ENCODE measurements around the gene ANKRD13C. TPM values are rescaled to one million over a fixed set of nuclear protein-coding genes. Genes with fewer than 3 reads are reported as not detected.

The ANKRD13C gene
- total RNA-seq, 1 donor from 2014 or later = 21.9 TPM

DNA sequence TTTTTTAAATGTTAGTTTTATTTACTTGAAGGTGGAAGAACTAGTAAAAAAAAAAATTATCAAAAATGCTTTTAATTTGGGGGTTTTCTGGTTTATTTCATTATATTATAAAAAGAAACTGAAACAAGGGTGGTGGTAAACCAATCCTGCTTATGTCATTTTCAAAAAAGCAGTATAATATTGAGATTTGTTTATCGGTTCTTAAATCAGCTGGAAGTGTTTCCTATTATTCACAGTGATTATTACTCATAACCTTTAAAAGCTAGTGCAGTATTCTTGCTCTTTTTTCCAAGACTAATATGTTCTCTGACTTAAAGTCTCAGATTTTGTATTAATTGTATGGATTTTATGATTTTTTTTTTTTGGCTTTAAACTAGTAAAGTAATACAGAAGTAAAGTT is 143.7 kb downstream of the ANKRD13C start:
- H3K27ac Mint-ChIP-seq = no peak overlapping the region
- TF ChIP-seq CTCF (conservative IDR thresholded peaks at IDR 0.05) = no peak
- H3K27me3 Mint-ChIP-seq = no peaks in the 10 kb centered on the region
- peaks cover 3% of the 10 kb centered on the region for H3K36me3 Mint-ChIP-seq
- no peak overlapping the region for H3K4me3 Mint-ChIP-seq
- DNase-seq (ENCODE audit: extremely low spot score, unreplicated experiment) = no peak
- no peaks in the 10 kb centered on the region for H3K9me3 Mint-ChIP-seq
- H3K4me1 Mint-ChIP-seq (ENCODE audit: unreplicated experiment) = peaks cover 5% of the 10 kb centered on the region

Other genes starting within 250 kb of the ANKRD13C start
- gene LRRC40, start 149.1 kb downstream of the ANKRD13C start, total RNA-seq (ENCODE audit: low replicate concordance) = 12.3 and 18.9 TPM in 2 replicates
- gene SRSF11, start 133.3 kb downstream of the ANKRD13C start, total RNA-seq (ENCODE audit: low replicate concordance) = 158 and 217 TPM in 2 replicates
- 8.7 and 10.1 TPM in 2 replicates for gene CTH, start 56.5 kb upstream of the ANKRD13C start, total RNA-seq (ENCODE audit: low replicate concordance)